ENCODE data around the gene TMC7. TPM values are rescaled to one million over a fixed set of nuclear protein-coding genes. Genes with fewer than 3 reads are reported as not detected.

The TMC7 gene
- total and polyA plus RNA-seq, 9 of the 15 experiments (the other 6 are each of a cell fraction or from before 2014, with no cell fraction given) = 0.08 to 2.0 (median 1.5) TPM

- ChIA-PET POLR2A (interaction anchor here (0.6 to 1.6 kb wide), 3 partner anchors 9 to 15 kb away, joined by 3 to 6 read pairs (median 3); no protein-coding TSS in a partner anchor), CTCF (ENCODE audit: low intra/inter-chr PET ratio) (no interaction called here)
- FAIRE-seq = no peak
- Histone ChIP-seq H3K9me1 (ENCODE audit: control insufficient read depth, insufficient read depth, low read length) (no peaks in the 10 kb centered on the region), H3K4me2 (ENCODE audit: insufficient read depth, low read length) (no peak overlapping the region), H3K4me1 (replicated peaks in 1 of 2; ENCODE audit: control insufficient read depth in 2 of 2, insufficient read depth in 2 of 2, low read length in 2 of 2) (peaks cover 0 to 3% of the 10 kb centered on the region in 2 experiments; a peak in 1 of 5 replicates), H4K20me1 (replicated peaks; ENCODE audit: control insufficient read depth, insufficient read depth, low read length) (no peaks in the 10 kb centered on the region), H3K27ac (ENCODE audit: extremely low read depth, low read depth, low read length) (no peak overlapping the region), H3K9me3 (replicated peaks; ENCODE audit: control insufficient read depth, insufficient read depth, low read depth, low read length) (peaks cover 5% of the 10 kb centered on the region; the same call in 1 of the 2 replicates), H3K9ac (ENCODE audit: insufficient read depth in 1 of 2, low read depth in 2 of 2, low read length in 2 of 2) (no peak overlapping the region), H3K4me3 (no peak overlapping the region), H2AFZ (ENCODE audit: low read depth, low read length) (no peak overlapping the region), H3K27me3 (ENCODE audit: control insufficient read depth in 2 of 2, insufficient read depth in 2 of 2, low read length in 2 of 2) (no peaks in the 10 kb centered on the region), H3K36me3 (ENCODE audit: control insufficient read depth, insufficient read depth, low read length) (no peaks in the 10 kb centered on the region), H3K79me2 (ENCODE audit: control insufficient read depth, insufficient read depth, low read length) (no peaks in the 10 kb centered on the region)
- in situ Hi-C loops (cut with MboI) = no loop called here
- TF ChIP-seq ZNF77 (CRISPR knock-in tag; IDR thresholded peaks at IDR 0.05) (no peak), ZNF121 (CRISPR knock-in tag; conservative IDR thresholded peaks at IDR 0.05) (peak; percentile 52), RAD21 (CRISPR knock-in tag; conservative IDR thresholded peaks at IDR 0.05 in 1 of 2, IDR thresholded peaks at IDR 0.05 in 1 of 2) (no peak), COPS2 (conservative IDR thresholded peaks at IDR 0.05) (no peak), SIN3B (IDR thresholded peaks at IDR 0.05; ENCODE audit: low read depth) (no peak)
- TF ChIP-seq, protein P1, sequence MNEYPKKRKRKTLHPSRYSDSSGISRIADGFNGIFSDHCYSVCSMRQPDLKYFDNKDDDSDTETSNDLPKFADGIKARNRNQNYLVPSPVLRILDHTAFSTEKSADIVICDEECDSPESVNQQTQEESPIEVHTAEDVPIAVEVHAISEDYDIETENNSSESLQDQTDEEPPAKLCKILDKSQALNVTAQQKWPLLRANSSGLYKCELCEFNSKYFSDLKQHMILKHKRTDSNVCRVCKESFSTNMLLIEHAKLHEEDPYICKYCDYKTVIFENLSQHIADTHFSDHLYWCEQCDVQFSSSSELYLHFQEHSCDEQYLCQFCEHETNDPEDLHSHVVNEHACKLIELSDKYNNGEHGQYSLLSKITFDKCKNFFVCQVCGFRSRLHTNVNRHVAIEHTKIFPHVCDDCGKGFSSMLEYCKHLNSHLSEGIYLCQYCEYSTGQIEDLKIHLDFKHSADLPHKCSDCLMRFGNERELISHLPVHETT (CRISPR knock-in tag; conservative IDR thresholded peaks at IDR 0.05 in 1 of 2, IDR thresholded peaks at IDR 0.05 in 1 of 2) = no peak
- 37% methylated on average over 3 of the region's 3 CpGs for WGBS (ENCODE audit: insufficient coverage, low coverage, missing lambda C conversion rate)
- no TSS peak for BruUV-seq (replicated peaks)
- DNase-seq (ENCODE audit: extremely low read depth in 1 of 4, low spot score in 3 of 4) = no peak
- intact Hi-C loops (cut with micrococcal nuclease) = no loop called here
- ATAC-seq = no peak
Observed at GRCh38 chr16:19011169-19011731, 27.5 kb downstream of the TMC7 start.

Measured in K562 (cell line).